GM10266 (cell line): ENCODE measurements around the gene GLOD5.

Source experiments
- DNase-seq: peaks from one replicate; pipeline ENCODE4 v3.0.0; 2012; ENCODE audit errors: extremely low spot score
- CTCF ChIP-seq: IDR thresholded peaks from 2 replicates; pipeline ENCODE4 v1.5.1; 2012; ENCODE audit warnings: mild to moderate bottlenecking, low read depth; ENCODE audit not compliant: control insufficient read depth, insufficient read depth; ENCODE audit errors: missing control alignments

GLOD5 gene

GRCh38 chrX:48761674-48762471 lies at the start of gene GLOD5:
GLOD5 (plus strand) TSS chrX:48761747; CDS start chrX:48761791, 44 bp downstream.
- TF ChIP-seq CTCF: peak; percentile 18
- no peak for DNase-seq

GRCh38 chrX:48711929-48712505 lies 49.5 kb upstream of the GLOD5 start:
- no peak for TF ChIP-seq CTCF
- no peak for DNase-seq

GRCh38 chrX:48713847-48714246 lies 47.7 kb upstream of the GLOD5 start:
- DNase-seq: no peak
- no peak for TF ChIP-seq CTCF

GRCh38 chrX:48714573-48714972 lies 47.0 kb upstream of the GLOD5 start:
- TF ChIP-seq CTCF: no peak

GRCh38 chrX:48715072-48715471 lies 46.5 kb upstream of the GLOD5 start:
- no peak for DNase-seq

More at GRCh38 chrX:48714573-48714972, 47.0 kb upstream of the GLOD5 start:
- DNase-seq: no peak

GRCh38 chrX:48715876-48716502 lies 45.6 kb upstream of the GLOD5 start:
- no peak for TF ChIP-seq CTCF
- no peak for DNase-seq

More at GRCh38 chrX:48715072-48715471, 46.5 kb upstream of the GLOD5 start:
- no peak for TF ChIP-seq CTCF

- TF ChIP-seq CTCF: no peak
Observed at GRCh38 chrX:48719958-48720357, 41.6 kb upstream of the GLOD5 start.

More at GRCh38 chrX:48719958-48720357, 41.6 kb upstream of the GLOD5 start:
- no peak for DNase-seq
